HG03439 (cell line): ENCODE results near the gene HNRNPH2.

ENCODE experiments used
- ATAC-seq: cut with Tn5 transposase; IDR thresholded peaks from one replicate; pipeline ENCODE4 v1.9.1; 2021; ENCODE audit warnings: mild to moderate bottlenecking, moderate library complexity; ENCODE audit not compliant: unreplicated experiment

Gene HNRNPH2, protein sequence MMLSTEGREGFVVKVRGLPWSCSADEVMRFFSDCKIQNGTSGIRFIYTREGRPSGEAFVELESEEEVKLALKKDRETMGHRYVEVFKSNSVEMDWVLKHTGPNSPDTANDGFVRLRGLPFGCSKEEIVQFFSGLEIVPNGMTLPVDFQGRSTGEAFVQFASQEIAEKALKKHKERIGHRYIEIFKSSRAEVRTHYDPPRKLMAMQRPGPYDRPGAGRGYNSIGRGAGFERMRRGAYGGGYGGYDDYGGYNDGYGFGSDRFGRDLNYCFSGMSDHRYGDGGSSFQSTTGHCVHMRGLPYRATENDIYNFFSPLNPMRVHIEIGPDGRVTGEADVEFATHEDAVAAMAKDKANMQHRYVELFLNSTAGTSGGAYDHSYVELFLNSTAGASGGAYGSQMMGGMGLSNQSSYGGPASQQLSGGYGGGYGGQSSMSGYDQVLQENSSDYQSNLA

DNA sequence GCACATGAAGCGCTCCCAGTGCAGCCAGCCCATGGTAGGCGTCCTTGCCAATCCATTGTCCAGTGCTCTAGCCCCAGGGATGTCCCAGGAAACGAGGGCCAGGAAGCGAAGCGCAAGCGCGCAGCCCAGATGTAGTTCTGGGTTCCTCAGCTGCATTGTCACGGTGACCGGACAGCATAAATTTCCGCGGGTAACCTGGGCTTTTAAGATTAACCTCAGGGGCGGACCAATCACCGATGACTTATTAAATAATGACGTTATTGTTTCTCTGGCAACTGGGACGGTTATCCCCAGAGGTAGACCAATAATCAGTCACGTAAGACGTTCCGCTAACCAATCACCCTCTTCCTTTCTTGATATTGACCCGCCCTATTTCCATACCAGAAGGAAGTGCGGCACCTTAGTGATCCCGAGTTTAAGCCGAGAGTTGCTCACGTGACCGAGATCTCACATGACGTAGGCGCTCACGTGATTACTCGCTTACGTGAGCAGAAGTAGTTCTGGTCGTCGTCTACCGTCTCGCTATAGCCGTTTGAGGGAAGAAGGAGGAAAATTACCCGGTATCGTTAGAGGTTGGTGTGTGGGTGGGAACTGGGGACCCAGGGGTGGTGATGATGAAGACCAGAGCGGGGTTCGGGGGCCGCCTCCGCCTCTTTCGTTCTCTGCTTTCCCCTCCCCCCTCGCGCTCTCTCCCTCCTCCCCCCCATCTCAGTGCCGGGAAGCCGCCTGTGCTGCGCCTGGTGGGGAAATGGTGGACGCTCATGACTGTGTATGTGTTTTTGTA lies at the start of gene HNRNPH2, which contains the start of gene GLA:
HNRNPH2 (plus strand) TSS at position 475 of the 784 bp plus-strand sequence. CDS start 3,767 bp downstream, outside the sequence.
GLA (minus strand) TSS at position 178 of the 784 bp plus-strand sequence; CDS start at position 156, 22 bp downstream.
- peak; percentile 95 for ATAC-seq

DNA sequence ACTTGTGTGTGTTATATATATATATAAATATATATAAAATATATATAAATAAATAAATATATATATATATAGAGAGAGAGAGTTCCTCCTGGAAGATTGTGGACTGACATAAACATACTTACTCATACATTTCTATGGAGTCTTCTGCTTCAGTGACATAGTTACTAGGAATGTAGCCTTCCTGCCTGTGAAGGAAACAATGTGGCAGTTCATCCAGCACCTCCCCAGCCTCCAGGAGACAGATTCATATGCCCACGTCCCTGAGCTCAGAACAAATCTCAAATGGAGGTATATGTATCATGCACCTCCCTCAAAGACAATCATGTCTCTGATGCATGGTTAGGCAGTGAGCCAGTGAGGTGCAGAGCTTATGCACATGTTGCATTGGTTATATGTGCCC lies 48.1 kb upstream of the HNRNPH2 start:
- no peak for ATAC-seq

DNA sequence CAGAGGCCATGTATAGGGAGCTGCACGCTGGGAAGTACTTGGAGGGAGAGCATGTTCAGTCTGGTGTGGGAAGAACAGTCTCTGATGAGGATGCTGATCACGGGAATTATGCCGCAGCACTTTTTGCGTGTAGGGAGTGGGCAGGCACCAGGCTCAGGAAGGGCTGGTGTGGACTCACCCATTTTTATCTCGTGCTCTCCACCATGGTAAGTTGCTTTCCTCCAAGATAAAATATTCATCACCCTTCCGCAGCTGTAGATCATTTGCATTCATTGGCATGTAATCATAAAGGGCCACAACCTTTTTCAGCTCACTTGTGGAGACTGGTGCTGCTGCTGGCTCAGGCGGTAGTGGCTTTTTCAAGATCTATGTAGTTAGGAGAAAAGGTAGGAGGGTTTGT lies 47.6 kb upstream of the HNRNPH2 start:
- no peak for ATAC-seq

DNA sequence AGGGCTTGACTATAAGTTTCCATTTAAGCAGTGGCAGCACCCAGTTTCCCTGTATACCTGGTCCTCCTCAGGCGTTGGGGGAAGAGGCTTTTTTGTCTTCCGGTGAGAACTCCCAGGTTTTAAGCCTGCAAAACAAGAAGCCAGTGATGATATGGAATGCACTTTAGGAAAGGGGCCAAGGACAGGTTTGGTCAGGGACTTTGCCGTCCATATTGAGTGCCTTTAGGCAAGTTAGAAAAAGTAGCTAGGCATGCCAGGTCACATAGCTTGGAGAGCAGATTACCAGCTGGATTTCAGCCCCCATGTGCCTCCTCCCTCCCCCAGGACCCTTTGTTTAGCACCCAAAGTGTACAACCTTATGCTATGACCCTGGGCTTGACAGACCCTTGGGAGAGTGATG lies 45.9 kb upstream of the HNRNPH2 start:
- ATAC-seq = no peak

DNA sequence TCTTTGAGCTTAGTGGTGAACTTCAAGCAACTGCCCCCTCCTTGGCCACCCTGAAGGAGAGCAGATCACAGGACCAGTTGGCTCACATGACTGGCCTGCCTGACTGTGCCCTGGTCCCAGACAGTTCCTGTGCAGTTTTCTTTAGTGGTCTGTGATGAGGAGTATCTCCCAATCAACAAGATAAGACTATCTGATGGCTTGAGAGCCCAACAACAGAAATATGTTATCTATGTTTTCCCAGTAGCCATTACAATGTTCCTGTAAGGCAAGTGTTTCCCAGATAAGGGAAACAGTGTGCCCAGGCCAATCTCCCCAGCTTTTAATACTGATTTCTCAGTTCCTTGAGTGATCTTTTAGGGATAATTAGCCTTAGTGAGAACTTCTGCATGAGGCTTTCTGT lies 45.3 kb upstream of the HNRNPH2 start:
- ATAC-seq = no peak

DNA sequence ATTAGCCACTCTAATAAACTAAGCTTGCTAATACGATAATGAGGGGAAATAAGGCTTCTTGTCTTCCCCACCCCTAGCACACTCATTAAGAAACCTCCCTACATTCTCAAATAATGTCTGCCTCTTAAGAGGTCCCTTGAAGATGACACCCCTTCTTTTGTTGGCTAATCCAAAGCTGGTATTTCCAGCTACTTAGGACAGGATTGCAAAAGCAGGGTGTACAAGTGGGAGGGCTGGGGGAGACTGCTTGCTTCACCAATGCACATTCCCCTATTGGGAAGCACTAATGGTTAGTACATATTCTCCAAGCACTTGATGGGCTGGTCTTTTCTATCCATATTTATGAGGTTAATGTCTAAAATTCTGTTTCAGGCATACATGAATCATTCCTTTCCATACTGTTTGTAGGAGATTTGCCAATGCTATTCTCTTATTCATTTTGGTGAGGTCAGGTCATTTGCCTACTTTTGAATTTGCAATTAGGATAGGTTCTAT lies 42.7 kb upstream of the HNRNPH2 start:
- no peak for ATAC-seq

DNA sequence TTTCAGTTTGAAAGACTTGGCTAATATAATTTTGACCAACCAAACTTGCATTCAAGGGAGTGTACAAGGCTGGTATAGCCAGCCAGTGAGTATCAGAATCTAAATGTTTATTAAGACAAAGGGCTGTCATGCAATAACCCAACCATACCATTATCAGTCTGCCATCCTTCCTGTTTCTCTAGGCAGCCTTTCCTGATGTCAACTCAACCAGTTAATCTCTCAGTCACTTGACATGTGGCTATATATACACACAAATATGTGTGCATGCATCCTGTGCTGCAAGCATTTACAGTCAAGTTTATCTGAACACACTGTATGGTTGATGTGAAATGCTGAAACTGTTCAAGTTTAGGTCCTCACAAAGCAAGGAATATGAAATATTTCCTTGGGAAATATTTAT lies 39.2 kb upstream of the HNRNPH2 start:
- no peak for ATAC-seq

DNA sequence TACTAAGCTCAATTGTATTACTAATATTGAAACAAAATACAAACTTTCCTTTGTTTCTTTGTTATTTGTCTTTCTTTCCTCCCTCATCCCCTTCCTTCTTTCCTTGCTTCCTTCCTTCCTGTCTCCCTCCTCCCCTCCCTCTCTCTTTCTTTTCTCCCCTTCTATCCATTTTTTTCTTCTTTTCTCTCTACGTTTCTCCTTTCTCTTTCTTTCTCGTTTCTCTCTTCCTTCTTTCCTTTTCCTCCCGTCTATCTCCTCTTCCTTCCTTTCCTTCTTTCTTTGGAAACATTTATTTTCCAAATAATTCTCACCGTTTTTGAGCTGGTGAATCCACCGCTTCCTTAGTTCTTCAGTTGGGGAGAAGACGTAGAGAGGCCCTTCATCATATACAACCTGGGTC lies 38.3 kb upstream of the HNRNPH2 start:
- ATAC-seq = no peak

DNA sequence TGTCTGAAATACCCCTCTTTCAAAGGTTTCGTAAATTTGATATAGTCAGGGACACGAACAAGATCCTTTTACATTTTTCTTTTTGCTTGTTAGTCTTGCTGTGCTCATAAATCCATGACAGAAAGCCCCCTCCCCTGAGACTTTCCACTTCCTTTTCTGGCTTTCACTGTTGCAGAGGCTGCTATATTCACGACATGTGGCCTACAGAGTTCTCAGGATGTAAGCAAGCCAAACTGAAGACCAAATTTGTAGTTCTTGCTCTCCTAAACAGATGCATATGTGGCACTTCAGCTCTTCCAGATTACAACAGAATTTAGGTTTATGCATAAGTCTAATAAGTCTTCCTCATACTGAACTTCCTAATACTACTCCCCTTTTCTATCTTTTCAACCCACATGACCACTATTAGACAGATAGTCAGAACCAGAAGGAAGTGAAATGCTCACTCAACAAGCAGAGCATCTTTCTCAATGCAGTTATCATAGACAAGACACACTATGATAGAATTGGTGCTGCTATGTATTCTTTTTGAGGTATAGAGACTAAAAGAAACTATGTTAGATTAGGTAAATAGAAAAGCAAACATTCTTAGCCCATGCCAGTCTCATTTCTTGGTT lies 37.0 kb upstream of the HNRNPH2 start:
- no peak for ATAC-seq

DNA sequence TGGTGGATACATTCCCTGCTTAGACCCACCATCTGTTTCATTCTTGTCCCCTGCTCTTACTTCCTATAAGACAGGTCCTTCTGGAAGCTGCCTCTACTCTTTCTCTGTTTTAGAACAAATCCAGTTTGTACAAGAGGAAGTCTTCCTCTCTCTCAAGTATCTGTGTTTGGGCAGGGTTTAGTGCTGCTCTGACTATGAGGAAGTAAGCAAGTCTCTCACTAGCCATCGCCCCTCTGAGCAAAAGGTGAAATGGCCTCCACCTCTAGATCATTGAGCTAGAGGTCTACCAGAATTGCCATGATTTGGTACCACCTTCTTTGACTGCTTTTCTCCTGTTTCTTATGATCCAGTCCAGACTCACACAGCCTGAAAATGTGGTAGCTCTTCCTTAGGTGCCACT lies 30.5 kb upstream of the HNRNPH2 start:
- no peak for ATAC-seq

DNA sequence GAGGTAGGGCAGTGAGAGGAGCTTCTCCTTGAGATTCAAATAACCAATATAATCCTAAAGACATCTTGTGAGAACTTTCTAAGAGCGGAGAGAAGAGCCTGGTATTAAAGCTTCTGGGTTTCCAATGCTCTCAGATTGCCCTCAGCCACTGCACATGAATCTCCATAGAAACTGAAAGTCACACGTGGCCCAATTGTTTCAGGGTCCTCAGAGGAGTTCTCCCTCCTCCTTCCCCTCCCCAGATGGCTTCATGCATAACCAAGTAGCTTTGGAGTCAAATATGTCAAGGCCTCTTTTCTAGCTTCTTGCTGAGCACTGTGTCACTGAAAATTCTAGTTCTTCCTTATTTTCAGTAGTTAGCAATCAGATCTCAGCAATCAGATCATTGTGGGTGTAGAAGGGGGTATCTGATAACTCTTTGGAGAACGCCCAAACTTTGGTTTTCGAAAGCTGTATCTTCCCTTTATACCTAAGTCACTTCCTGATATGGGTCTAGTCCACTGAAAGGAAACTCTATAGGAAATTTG lies 24.3 kb upstream of the HNRNPH2 start:
- peak; percentile 70 for ATAC-seq

DNA sequence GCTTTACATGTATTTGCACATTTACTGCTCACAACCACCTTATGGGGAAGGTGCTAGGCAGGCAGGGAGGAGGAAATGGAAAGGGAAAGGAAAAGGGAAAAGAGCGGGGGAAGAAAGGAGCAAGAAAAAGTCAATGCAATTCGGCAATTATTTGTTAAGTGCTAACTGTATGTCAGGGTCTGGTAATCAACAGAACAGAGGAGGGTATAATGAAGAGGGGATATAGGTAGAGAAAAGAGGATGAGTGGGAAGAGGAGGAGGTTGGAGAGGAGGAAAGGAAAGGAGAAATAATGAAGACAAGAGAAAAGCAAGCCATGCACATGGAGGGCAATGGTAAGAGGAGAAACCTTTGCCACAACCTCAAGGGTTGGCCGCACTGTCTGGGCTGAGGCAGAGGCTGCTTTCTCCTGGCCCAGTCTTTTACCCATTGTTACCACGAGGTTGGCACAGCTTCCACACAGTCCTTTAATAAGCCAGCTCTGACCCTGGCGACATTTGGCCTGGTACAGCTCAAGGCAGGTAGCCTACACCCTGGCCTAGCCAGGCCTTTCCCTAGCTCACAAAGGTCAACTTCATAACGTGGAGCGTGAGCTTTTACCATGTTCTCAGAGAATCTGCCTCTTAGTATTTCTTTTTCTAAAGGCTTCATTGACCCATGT lies 22.9 kb upstream of the HNRNPH2 start:
- no peak for ATAC-seq

DNA sequence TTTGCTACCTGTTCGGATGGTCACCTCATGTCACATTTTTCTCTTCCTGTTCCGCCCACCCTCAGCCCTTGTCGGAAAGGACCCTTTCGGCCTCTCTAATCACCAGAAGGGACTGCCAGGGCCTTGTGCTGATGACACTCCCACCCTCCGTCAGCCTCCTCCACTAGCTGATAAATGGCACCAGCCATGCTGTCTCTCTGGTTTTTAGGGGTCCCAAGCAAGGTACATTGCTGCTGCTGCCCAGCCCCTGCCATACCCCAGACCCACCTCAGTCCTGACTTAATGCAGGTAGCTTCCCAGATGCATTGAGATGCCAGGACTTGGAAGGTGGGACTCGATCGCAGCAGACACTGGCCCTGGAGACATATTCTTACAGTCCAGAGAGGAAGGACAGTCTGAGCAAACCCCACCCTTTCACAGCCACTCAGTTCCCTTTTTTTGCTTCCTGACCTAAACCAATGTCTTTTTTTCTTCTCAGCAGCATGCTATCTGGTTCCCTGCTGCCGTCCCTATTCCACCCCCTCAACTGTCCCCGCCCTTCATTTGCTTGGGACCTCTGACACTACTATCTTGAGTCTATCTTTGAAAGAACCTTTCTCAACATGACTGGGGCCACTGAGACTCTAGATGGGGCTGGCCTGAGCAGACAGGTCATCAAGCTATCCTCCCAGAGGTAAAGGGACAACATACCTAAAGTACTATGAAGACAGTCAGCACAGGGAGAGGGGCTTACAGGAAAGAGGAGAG lies 22.1 kb upstream of the HNRNPH2 start, which contains the start of gene BTK:
BTK (minus strand) TSS at position 397 of the 747 bp plus-strand sequence. CDS start 10,907 bp downstream, outside the sequence.
- ATAC-seq = peak; percentile 60

DNA sequence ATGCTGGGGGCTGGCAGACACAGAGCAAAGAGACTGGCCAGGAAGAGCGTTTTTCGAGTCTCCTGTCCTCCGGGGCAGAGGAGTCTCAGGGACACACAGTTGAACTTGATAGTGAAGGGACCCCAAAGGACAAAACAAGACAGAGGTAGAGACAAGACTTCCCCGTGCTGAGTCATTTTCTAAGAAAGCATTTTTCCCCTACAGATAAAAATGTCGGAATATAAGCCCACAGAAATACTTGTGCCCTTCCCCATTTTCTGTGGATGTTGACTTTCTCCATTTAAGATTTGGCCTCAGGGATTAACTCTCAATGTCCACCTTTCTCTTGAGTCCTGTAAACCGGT lies 21.5 kb upstream of the HNRNPH2 start:
- ATAC-seq = no peak

DNA sequence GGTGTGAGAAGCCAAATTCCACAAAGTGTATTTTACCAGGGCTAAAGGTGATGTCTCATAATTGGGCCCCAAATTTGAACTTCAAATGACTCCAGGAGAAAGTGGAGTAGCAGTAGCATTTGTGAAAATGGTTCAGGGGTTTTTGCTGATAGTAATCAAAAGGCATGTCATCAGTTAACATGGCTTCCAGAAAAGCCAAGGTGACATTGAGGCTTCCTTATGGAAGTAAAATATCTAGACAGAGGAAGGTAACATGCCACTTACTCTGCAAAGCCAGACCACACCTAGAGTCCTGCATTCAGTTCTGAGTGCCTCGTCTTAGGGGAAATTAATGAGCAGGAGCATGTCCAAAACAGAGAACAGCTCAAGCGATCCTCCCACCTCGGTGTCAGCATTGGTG lies 19.4 kb upstream of the HNRNPH2 start:
- no peak for ATAC-seq

DNA sequence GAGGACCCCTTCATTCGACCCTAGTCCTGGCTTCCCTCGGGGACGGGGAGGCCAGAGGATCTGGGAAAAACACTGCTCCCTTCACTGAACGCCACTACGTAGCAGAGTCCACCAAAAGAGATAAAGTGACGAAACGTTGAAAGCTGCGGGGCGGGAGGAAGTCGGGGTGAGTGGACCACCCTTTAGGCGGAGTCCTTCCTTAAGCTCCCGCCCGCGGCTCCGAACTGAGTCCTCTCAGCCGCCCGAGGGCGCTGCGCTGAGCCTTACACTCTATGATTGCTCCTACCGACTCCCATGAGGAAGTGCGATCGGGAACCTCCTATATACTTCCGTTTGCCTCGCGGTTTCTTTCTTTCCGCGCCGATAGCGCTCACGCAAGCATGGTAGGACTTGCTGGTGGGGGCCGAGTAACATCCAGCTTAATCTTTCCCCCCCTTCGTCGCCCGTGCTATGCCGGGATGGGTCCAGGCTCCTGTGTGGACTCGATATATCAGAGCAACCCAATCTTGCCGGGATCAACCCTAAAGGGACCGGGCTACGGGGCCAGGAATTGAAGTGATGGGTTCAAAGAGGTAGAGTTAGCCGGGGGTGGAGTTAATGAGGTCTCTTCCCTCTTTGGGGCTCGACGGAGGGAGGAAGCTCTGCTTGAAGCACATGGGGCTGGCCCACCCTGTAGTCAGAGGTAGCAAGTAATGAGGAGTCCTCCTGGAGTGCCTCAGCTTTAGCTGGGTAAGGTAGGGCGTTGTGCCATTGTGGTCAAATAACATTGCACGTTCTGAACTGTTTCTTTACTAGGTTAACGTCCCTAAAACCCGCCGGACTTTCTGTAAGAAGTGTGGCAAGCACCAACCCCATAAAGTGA lies 17.1 kb upstream of the HNRNPH2 start, which contains the start of gene RPL36A:
RPL36A (plus strand) TSS at position 348 of the 862 bp plus-strand sequence; CDS start at position 381, 33 bp downstream.
- peak; percentile 73 for ATAC-seq

DNA sequence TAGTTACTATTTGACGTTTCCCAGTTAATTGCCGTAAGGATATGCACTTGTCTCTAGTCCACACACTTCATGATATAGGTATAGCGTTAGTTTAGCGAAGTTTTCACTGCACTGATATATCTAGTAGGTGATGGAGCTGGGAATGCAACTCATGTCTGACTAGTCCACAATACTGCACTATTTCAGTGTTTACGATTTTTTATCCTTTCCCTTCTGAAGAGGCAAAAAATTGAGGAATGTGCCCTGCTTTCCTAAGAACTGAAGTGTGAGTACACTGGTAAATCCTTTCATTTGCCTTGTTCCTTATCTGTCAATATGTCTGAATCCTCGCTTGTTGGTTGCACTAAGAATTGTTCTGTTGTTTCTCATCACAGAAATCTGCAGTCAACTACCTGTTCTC lies 16.2 kb upstream of the HNRNPH2 start:
- no peak for ATAC-seq

DNA sequence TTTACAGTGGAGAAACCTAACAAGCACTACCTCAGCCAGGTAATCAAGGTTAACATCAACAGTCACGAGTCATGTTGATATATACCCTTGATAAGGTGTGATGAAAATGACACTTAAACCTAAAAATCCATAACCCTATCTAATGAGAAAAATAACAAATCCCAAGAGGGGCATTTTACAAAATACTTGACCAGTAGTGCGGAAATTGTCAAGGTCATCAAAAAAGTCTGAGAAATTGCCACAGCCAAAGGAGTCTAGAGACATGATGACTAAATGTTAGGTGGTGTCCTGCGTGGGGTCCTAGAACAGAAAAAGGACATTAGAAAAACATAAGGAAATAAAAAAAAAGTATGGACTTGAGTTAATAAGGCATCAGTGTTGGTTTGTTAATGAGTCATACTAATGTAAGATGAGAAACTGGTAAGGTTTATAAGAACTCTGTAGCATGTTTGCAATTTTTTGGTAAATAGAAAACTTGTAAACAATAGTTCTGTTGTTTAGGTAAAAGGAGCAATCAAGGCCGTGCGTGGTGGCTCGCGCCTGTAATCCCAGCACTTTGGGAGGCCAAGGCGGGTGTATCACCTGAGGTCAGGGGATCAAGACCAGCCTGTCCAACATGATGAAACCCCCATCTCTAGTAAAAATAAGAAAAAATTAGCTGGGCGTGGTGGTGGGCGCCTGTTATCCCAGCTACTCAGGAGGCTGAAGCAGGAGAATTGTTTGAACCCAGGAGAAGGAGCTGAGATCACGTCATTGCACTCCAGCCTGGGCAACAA lies 14.3 kb upstream of the HNRNPH2 start:
- ATAC-seq = no peak
